Activated CD4-positive, alpha-beta T cell treated with anti-CD3 and anti-CD28 coated beads, Interleukin-2, amount 50 U/mL, for 1 hour (primary cell): ENCODE data around the gene HSPG2.
"Not testable (repeated sequence)": the region's sequence is repeated elsewhere in the genome, so short reads cannot be mapped to it uniquely, and the experiment has no call there.

Source experiments
- DNase-seq: peaks from one replicate; pipeline ENCODE4 v3.0.0-alpha.2; 2020

The HSPG2 gene

DNA sequence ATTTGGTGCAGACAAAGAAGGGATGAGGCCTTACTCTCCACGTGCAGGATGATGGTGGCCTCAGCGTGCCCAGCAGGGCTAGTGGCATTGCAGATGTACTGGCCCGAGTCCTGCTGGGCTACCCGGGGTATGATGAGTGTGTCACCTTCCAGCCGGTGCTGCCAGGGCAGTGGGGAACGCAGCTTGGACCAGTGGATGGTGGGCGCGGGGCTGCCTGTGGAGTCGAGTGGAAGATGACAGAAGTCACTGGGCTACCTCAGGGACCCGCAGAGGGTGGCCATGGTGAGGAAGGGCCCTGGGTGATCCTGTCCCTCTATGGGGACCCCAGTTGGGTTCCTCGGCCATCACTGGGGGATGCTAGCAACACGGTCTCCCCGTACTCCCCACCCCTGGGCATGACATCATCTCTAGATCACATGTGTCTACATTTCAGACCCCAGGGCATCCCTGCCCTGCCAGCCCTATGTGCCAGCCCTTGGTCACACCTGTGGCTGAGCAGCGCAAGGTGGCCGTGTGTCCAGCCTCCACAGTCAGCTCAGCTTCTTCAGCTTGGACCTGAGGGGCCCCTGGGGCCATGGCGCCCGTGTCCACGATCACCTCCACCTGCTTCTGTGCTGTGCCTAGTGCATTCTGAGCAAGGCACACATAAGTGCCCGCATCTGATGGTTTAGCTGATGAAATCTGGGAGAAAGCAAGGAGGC lies 97.6 kb downstream of the HSPG2 start:
- DNase-seq: no peak

DNA sequence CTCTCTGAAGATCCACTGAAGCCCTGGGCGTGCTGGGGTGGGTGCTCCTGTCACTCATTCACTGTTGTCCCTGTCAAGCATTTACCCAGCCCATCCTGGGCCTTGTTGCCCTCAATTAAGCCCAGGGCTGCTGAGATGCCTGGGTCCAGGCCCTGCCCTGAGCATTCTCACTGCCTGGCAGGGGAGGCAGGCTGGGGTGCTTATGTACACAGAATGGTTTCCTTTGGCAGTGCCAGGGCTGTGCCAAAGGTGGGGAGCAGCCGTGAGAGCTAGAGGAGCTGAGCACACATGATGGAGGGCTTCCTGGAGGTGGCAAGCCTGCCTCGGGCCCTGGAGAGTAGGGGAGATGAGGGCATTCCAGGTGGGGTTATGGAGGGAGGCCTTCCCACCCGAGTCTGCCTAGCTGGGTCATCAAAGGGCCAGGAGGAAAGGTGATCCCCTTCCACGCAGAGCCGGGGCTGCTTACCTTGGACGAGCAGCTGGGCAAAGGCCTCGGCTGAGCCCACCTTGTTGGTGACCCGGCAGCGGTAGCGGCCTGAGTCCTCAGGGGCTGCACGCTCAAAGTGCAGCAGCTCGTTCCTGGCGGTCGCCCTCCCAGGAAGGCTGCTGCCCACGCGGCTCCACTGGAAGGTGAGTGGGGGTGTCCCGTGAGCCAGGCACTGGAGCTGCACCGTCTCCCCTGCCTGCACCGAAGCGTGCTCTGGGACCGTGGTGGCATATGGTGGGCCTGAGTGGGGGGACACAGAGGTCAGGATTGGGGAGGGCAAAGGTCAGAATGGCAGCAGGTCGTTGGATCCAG lies 98.6 kb downstream of the HSPG2 start:
- DNase-seq: no peak

GRCh38 chr1:21837476-21837875 lies 99.6 kb downstream of the HSPG2 start:
- DNase-seq: no peak

- no peak for DNase-seq
These were observed 100.4 kb downstream of the HSPG2 start for GRCh38 chr1:21836729-21837128.

DNA sequence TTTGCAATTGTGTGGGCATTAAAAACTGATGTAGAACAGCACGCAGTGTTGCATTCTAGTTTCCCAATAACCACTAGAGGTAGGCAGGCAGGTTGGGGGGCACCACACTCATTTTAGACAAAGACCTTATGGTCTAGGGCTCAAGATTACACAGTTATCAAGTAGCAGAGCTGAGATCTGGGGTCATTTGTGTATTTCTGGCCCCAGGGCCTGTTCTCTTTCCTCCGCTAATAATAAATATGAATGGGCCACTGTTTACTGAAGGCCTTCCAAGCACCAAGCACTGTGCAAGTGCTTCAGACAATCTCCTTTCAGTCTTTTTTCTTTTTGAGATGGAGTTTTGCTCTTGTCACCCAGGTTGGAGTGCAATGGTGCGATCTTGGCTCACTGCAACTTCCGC lies 101.1 kb downstream of the HSPG2 start:
- DNase-seq: no peak

- DNase-seq: no peak
These were observed 102.4 kb downstream of the HSPG2 start for GRCh38 chr1:21834666-21835065.

DNA sequence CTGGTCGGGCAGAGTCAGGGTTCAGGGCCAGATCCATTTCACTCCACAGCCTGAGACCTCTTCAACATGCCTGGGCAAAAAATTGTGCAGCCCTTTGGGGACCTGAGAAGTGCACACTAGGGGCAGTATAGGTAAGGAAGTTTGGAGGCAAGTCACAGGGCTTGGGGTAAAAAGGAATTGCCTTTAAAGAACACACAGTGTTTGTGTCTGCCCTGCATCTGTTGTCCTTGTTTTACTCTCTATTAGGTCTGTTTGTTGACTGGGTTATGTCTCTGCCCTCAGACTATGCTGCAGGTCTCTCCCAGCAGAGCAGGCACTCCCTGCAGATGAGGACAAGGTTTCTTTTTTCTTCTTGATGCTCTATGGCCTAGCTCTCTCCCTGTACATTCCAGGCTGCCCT lies 103.0 kb downstream of the HSPG2 start:
- no peak for DNase-seq

GRCh38 chr1:21833392-21833976 lies 103.6 kb downstream of the HSPG2 start:
- DNase-seq: no peak

- DNase-seq: no peak
These were observed 105.6 kb downstream of the HSPG2 start for GRCh38 chr1:21831454-21831970.

- DNase-seq: no peak
These were observed 106.2 kb downstream of the HSPG2 start for GRCh38 chr1:21830792-21831453.

DNA sequence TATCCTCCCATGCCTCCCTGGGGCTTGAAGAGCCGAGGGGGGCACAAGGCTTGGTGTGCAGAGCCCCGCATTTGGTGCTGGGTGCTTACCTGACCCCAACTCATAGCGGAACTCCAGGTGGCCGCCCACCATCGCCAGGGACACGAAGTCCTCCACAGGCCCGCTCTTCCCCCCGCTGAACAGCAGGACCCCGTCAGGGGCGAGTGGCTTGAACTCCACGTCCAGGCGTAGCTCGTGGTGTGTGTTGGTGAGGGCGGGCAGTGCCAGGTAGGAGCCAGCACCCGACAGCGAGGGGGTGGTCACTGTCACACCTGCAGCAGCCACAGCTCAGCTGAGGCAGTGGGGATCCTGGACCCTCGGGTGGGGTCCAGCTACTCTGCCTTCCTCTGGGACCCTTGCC lies 107.8 kb downstream of the HSPG2 start:
- DNase-seq: no peak

GRCh38 chr1:21828506-21829210 lies 108.5 kb downstream of the HSPG2 start:
- no peak for DNase-seq

DNA sequence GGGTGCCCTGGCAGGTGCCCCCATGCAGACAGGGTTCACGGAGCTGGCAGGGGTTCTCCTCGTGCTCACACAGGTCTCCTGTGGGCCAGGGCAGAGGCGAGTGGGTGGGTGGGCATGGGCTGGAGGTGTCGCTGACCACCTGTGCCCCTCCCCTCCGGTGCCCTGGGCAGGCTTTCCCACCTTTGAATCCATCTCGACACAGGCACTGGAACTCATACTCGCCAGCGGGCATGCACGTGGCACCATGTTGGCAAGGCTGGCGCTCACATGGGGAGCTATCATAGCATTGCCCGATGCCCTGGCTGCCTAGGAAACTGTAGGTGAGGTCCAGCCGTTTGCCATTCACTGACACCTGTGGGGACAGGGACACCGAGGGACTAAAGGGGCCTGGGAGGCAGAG lies 109.0 kb downstream of the HSPG2 start:
- no peak for DNase-seq

DNA sequence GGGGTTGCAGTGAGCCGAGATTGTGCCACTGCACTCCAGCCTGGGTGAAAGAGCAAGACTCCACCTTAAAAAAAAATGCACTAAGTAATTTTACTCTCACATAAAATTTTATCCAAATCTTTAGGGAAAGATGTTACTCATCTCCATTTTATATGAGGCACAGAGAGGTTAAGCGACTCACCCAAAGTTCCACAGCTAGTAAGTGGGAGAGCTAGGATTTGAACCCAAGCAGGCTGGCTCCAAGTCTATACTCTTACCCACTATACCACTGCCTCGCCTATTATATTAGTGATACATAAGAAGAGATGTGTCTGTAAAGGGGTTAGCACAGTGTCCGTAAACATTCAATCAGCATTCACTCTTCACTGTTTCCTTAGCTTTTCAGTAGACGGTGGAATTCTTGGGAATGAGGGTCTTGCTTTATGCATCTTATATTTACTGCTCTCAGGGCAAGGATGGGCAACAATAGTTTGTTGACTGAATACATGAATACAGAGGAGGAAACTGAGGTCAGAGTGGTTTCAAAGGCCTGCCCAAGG lies 109.9 kb downstream of the HSPG2 start:
- DNase-seq: no peak

DNA sequence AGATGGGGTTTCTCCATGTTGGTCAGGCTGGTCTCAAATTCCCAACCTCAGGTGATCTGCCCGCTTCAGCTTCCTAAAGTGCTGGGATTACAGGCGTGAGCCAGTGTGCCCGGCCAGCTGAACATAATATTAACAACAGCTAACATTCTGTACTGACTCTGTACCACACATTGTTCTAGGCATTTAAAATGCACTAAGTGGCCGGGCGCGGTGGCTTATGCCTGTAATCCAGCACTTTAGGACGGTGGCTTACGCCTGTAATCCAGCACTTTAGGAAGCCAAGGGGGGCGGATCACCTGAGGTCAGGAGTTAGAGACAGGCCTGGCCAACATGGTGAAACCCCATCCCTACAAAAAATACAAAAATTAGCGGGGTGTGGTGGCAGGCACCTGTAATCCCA lies 110.4 kb downstream of the HSPG2 start:
- DNase-seq: not testable (repeated sequence)

DNA sequence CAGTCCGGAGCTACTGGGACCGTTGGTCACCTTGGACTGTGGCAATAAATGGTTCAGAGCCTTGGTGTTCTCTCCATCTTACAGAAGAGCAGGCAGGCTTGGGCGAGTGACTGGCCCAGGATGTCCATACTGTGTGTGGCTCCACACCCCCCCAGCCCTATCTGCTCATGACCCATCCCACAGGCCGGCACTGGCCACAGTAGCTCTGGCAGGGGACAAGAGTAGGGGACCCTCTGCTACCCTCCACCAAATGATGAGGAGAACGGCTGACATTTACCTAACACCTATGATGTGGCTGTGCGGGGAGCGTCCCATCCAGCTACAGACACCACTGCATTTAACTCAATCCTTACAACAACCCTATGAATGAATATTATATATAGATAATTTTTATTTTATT lies 111.7 kb downstream of the HSPG2 start:
- DNase-seq: no peak

- DNase-seq: no peak
These were observed 112.2 kb downstream of the HSPG2 start for GRCh38 chr1:21824926-21825325.

DNA sequence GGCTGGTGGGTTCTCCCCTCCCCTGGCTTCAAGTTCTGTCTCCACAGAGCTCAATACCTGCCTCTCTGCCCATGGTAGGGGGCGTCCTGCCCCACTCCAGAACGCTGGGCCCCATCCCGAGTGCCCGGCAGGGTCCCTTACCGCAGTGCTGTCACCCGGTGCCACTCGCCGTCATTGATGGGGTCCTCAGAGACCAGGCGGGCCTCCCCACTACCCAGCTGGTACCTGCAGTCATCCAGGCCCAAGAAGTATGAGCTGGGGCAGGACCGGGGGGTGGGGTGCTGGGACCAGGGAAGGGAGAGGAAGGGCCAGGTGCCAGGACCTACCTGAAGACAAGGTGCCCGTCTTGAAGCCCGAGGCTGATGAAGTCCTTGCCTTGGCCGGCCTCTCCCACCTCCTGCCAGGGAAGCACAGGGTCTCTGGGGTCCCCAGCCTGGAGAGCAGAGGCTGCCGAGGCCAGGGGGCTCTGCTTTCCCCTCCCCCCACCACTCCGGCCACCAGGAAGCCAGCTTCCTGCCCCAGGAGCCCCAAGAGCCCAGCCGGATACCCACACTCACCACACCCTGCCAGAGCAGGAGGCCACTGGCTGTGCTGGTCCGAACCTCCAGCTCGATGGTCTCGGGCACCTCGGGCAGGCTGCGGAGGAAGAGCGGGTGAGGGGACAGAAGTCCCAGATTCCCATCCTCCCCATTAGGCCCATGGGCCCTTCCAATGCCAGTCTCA lies 113.0 kb downstream of the HSPG2 start:
- no peak for DNase-seq

GRCh38 chr1:21823206-21823979 lies 113.7 kb downstream of the HSPG2 start:
- DNase-seq: no peak

DNA sequence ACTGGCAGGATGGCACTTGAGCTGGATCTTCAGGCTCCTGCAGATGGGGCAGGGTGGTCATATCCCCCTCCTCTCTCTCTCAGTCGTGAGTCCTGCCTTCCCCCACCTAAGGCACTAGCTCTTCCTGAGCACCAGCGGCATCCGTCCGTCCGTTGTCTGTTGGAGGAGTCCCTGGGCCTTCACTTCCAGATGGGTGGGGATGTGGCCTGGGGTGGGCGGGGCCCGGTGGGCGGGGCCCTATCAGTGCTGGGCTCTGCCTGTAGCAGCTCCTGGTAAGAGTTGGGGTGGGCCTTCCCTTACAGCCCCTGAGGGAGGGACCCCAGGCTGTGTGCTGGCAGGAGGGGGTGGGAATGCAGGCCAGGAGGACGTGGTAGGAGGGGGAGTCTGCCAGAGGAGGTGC lies 114.8 kb downstream of the HSPG2 start:
- no peak for DNase-seq
